KG1 (cell line): ENCODE data around the gene RPS6KA5.
"Not testable (repeated sequence)": the region's sequence is repeated elsewhere in the genome, so short reads cannot be mapped to it uniquely, and the experiment has no call there.

Experiments used
- DNase-seq: peaks from one replicate; lab custom pipeline; 2025; lab: John Stamatoyannopoulos, UW

The RPS6KA5 gene

GRCh38 chr14:91065266-91065665 lies 4.8 kb upstream of the RPS6KA5 start:
- no peak for DNase-seq

- DNase-seq = peak; percentile 86
Observed at GRCh38 chr14:91063119-91063518, 2.7 kb upstream of the RPS6KA5 start.

GRCh38 chr14:91062600-91062999 lies 2.2 kb upstream of the RPS6KA5 start:
- DNase-seq = no peak

- no peak for DNase-seq
Observed at GRCh38 chr14:91061056-91061887, 831 bp upstream of the RPS6KA5 start.

GRCh38 chr14:91059576-91060350 lies 678 bp downstream of the RPS6KA5 start:
- DNase-seq = peak; percentile 72

- no peak for DNase-seq
Observed at GRCh38 chr14:91058042-91058581, 2.3 kb downstream of the RPS6KA5 start.

GRCh38 chr14:91056361-91056760 lies 4.1 kb downstream of the RPS6KA5 start:
- no peak for DNase-seq

GRCh38 chr14:91055016-91055415 lies 5.4 kb downstream of the RPS6KA5 start:
- DNase-seq = no peak

- DNase-seq = no peak
Observed at GRCh38 chr14:91048676-91049075, 11.8 kb downstream of the RPS6KA5 start.

GRCh38 chr14:91048265-91048664 lies 12.2 kb downstream of the RPS6KA5 start:
- DNase-seq = peak; percentile 15

GRCh38 chr14:91047174-91047753 lies 13.2 kb downstream of the RPS6KA5 start:
- no peak for DNase-seq

- no peak for DNase-seq
Observed at GRCh38 chr14:91046488-91047072, 13.9 kb downstream of the RPS6KA5 start.

- DNase-seq = no peak
Observed at GRCh38 chr14:91041450-91041849, 19.0 kb downstream of the RPS6KA5 start.

GRCh38 chr14:91040545-91040944 lies 19.9 kb downstream of the RPS6KA5 start:
- DNase-seq = no peak

GRCh38 chr14:91038439-91038838 lies 22.0 kb downstream of the RPS6KA5 start:
- no peak for DNase-seq

GRCh38 chr14:91036741-91037469 lies 23.5 kb downstream of the RPS6KA5 start:
- no peak for DNase-seq

GRCh38 chr14:91035855-91036254 lies 24.6 kb downstream of the RPS6KA5 start:
- DNase-seq = no peak

- DNase-seq = not testable (repeated sequence)
Observed at GRCh38 chr14:91034379-91034778, 26.1 kb downstream of the RPS6KA5 start.

GRCh38 chr14:91032248-91032647 lies 28.2 kb downstream of the RPS6KA5 start:
- no peak for DNase-seq

- no peak for DNase-seq
Observed at GRCh38 chr14:91031666-91032065, 28.8 kb downstream of the RPS6KA5 start.

GRCh38 chr14:91029456-91030217 lies 30.8 kb downstream of the RPS6KA5 start:
- DNase-seq = no peak
